Umbilical cord (tissue), 2 donors: Measurements from ENCODE around the gene SUZ12. TPM values are rescaled to one million over a fixed set of nuclear protein-coding genes. Genes with fewer than 3 reads are reported as not detected.
"Not testable (repeated sequence)": the region's sequence is repeated elsewhere in the genome, so short reads cannot be mapped to it uniquely, and the experiment has no call there.

Experiments used
- DNase-seq: peaks from one replicate; pipeline ENCODE4 v3.0.0-alpha.2; 2015; ENCODE audit warnings: low spot score
- total RNA-seq: library from RNA; depleted of rRNA; stranded (reverse); fragments of >200 nt; gene quantifications from one replicate; pipeline ENCODE4 v1.2.3, GENCODE V29; 2014; ENCODE audit warnings: low replicate concordance; ENCODE audit not compliant: insufficient read depth

SUZ12 gene
- total RNA-seq, 1 donor from 2014 or later = 21.7 TPM

DNA sequence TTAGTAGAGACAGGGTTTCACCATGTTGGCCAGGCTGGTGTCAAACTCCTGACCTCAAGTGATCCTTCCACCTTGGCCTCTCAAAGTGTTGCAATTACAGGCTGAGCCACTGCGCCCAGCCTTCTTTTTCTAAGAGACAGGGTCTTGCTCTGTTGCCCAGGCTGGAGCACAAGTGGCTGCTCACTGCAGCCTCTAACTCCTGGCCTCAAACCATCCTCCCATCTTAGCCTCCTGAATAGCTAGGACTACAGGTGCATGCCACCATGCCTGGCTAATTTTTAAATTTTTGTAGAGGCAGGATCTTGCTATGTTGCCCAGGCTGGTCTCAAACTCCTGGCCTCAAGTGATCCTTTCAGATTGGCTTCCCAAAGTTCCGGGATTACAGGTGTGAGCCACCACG, 15.1 kb downstream of the SUZ12 start:
- not testable (repeated sequence) for DNase-seq

DNA sequence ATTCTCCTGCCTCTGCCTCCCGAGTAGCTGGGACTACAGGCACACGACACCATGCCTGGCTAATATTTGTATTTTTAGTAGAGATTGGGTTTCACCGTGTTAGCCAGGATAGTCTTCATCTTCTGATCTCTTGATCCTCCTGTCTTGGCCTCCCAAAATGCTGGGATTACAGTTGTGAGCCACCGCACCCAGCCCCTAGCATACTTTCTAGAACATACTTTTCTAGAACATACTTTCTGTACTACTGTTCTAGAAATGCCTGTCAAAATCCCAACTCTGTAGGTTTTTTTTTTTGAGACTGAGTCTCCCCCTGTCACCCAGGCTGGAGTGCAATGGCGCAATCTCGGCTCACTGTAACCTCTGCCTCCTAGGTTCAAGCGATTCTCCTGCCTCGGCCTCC, 27.3 kb downstream of the SUZ12 start:
- not testable (repeated sequence) for DNase-seq

- DNase-seq = no peak
Measured at GRCh38 chr17:31967648-31968047, 30.8 kb downstream of the SUZ12 start.

- DNase-seq = not testable (repeated sequence)
Measured at GRCh38 chr17:31970416-31970815, 33.6 kb downstream of the SUZ12 start.

DNA sequence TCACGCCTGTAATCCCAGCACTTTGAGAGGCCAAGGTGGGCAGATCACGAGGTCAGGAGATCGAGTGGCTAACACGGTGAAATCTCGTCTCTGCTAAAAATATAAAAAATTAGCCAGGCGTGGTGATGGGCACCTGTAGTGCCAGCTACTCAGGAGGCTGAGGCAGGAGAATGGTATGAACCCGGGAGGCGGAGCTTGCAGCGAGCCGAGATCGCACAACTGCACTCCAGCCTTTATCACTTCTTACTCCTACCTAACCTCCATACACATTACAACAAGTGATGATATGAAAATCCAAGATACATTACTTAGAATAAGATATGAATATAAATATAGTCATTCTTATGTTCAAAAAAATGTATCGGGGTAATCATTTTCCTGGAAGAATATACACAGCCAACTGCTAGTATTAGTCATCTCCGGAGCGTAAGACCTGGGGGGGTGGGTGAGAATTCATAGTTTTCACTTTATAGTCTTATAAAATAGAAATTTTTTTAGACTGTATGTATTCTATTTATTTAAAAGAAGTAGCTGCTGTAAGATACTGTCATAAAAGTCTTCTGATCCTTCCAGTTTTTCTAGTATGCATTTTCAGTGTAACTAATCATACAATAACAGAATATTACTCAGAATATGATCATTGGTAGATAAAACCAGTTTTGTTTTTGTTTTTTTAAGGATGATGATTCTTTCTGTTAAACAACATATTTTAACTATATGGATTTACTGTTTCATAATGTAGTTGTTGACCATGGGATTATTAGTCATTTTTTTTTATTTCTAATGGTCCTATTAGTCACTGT, 37.7 kb downstream of the SUZ12 start:
- DNase-seq = not testable (repeated sequence)

- not testable (repeated sequence) for DNase-seq
Measured at GRCh38 chr17:31975391-31975790, 38.6 kb downstream of the SUZ12 start.

GRCh38 chr17:31991821-31992220, 55.0 kb downstream of the SUZ12 start:
- DNase-seq = not testable (repeated sequence)

- no peak for DNase-seq
Measured at GRCh38 chr17:31997005-31997404, 60.2 kb downstream of the SUZ12 start.

GRCh38 chr17:32006957-32007462, 70.2 kb downstream of the SUZ12 start, which contains the start of gene LRRC37B:
TSS of gene LRRC37B (plus strand) at chr17:32007383. CDS start at chr17:32021393, 14,010 bp downstream.
- peak; percentile 90 for DNase-seq

- DNase-seq = peak; percentile 60
Measured at GRCh38 chr17:32007463-32008298, 70.9 kb downstream of the SUZ12 start.

GRCh38 chr17:32009262-32009542, 72.4 kb downstream of the SUZ12 start:
- DNase-seq = no peak

DNA sequence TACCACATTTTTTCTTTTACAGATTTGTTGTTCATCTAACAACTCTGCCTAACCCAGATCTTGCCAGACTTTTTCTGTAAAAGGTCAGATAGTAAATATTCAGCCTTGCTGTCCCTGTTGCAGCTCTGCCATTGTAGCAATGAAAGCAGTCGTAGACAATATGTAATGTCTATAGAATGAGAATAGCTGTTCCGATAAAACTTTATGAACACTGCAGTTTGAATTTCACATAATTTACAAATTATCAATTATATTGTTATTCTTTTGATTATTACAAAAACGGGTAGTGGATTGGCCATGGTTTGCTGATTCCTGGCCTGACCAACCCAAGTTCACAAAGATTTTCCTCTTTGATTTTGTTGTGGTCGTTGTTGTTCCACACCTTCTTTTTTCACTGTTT, 73.3 kb downstream of the SUZ12 start:
- DNase-seq = no peak

- no peak for DNase-seq
Measured at GRCh38 chr17:32015245-32016013, 78.6 kb downstream of the SUZ12 start.

DNA sequence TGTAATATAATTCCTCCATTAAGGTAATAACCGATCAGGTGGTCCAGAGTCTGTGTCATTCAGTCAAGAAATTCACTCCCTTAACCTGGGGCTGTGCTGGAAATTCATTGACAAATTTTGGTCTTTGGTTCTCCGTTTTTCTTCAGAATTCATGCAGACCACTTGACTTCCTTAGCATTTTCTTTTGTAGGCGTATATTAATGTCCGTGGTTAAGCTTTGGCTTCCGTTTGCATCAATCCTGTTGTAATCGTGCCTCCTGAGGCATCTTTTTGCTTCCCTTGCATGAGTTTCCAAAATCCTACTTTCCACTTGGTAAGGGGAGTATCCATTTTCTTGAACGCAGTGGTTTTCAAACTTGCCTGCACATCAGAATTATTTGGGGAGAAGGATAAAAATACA, 79.4 kb downstream of the SUZ12 start:
- DNase-seq = no peak

GRCh38 chr17:32019228-32019627, 82.4 kb downstream of the SUZ12 start:
- DNase-seq = no peak

DNA sequence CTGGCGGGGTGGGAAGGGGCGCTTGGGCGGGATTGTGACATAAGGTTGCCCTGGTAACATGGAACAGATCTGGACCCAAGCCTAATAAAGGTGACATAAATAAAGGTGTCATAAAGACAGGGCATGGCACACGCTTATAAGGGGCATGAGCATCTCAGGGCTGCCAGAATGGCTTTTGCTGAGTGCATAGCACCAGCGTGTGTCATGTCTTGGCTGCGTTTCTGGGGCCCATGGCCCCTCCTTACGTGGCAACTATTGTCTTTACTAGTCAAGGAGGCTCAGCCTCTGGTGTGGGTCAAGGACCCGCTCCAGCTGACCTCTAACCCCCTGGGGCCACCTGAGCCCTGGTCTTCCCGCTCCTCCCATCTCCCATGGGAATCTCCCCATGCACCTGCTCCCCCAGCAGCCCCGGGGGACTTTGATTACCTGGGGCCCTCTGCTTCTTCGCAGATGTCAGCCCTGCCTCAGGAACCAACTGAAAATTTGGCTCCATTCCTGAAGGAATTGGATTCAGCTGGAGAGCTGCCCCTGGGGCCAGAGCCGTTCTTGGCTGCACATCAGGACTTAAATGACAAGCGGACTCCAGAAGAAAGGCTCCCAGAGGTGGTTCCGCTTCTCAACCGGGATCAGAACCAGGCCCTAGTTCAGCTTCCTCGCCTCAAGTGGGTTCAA, 84.3 kb downstream of the SUZ12 start:
- no peak for DNase-seq

DNA sequence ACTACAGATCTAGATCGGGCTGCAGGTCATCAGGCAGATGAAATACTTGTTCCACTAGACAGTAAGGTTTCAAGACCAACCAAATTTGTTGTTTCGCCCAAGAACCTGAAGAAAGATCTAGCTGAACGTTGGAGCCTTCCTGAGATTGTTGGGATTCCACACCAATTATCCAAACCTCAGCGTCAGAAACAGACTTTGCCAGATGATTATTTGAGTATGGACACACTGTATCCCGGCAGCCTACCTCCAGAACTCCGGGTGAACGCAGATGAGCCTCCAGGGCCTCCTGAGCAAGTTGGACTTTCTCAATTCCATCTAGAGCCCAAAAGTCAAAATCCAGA, 84.8 kb downstream of the SUZ12 start:
- no peak for DNase-seq

DNA sequence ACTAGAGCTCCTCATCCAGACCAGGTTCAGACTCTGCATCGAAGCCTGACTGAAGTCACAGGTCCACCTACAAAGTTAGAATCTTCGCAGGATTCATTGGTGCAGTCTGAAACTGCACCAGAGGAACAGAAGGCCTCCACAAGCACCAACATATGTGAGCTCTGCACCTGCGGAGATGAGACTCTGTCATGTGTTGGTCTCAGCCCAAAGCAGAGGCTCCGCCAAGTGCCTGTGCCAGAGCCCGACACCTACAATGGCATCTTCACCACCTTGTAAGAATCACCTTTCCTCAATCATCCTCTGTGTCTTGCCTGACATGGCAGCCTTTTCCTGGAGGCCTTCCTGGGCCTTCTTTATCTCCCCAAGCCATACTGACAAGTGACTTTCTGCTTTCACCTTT, 85.7 kb downstream of the SUZ12 start:
- not testable (repeated sequence) for DNase-seq

- DNase-seq = not testable (repeated sequence)
Measured at GRCh38 chr17:32027271-32027670, 90.5 kb downstream of the SUZ12 start.

- DNase-seq = no peak
Measured at GRCh38 chr17:32033223-32033622, 96.4 kb downstream of the SUZ12 start.

- not testable (repeated sequence) for DNase-seq
Measured at GRCh38 chr17:32033812-32034211, 97.0 kb downstream of the SUZ12 start.
